ENCODE measurements around the gene MEIS2.

MEIS2 gene

GRCh38 chr15:37034835-37035748, 65.3 kb downstream of the MEIS2 start:
- no peak overlapping the region for H3K4me3 ChIP-seq (ENCODE audit: low read depth, low read length)
- peak; percentile 24 for DNase-seq (ENCODE audit: low read depth)
- no peak for TF ChIP-seq POLR2A (IDR thresholded peaks at IDR 0.05; ENCODE audit: extremely low read depth, insufficient read length)
- no peak for TF ChIP-seq MAX (IDR thresholded peaks at IDR 0.05; ENCODE audit: low read depth, low read length)
- TF ChIP-seq CTCF (IDR thresholded peaks at IDR 0.05; ENCODE audit: low read depth, low read length), result no peak
- no peak for TF ChIP-seq MYC (IDR thresholded peaks at IDR 0.05; ENCODE audit: low read depth, low read length)

GRCh38 chr15:37034392-37034791, 66.0 kb downstream of the MEIS2 start:
- TF ChIP-seq CTCF (IDR thresholded peaks at IDR 0.05; ENCODE audit: low read depth, low read length) (no peak), MAX (IDR thresholded peaks at IDR 0.05; ENCODE audit: low read depth, low read length) (no peak), POLR2A (IDR thresholded peaks at IDR 0.05; ENCODE audit: extremely low read depth, insufficient read length) (no peak), MYC (IDR thresholded peaks at IDR 0.05; ENCODE audit: low read depth, low read length) (no peak)
- no peak overlapping the region for H3K4me3 ChIP-seq (ENCODE audit: low read depth, low read length)
- no peak for DNase-seq (ENCODE audit: low read depth)

GRCh38 chr15:37032091-37032775, 68.1 kb downstream of the MEIS2 start:
- TF ChIP-seq MAX (IDR thresholded peaks at IDR 0.05; ENCODE audit: low read depth, low read length) (no peak), MYC (IDR thresholded peaks at IDR 0.05; ENCODE audit: low read depth, low read length) (no peak), CTCF (IDR thresholded peaks at IDR 0.05; ENCODE audit: low read depth, low read length) (no peak), POLR2A (IDR thresholded peaks at IDR 0.05; ENCODE audit: extremely low read depth, insufficient read length) (no peak)
- peak; percentile 3 for DNase-seq (ENCODE audit: low read depth)

GRCh38 chr15:37031198-37031597, 69.2 kb downstream of the MEIS2 start:
- H3K4me3 ChIP-seq (ENCODE audit: low read depth, low read length), result no peak overlapping the region
- DNase-seq (ENCODE audit: low read depth), result no peak
- no peak for TF ChIP-seq MYC (IDR thresholded peaks at IDR 0.05; ENCODE audit: low read depth, low read length)
- TF ChIP-seq CTCF (IDR thresholded peaks at IDR 0.05; ENCODE audit: low read depth, low read length), result no peak
- TF ChIP-seq MAX (IDR thresholded peaks at IDR 0.05; ENCODE audit: low read depth, low read length), result no peak
- no peak for TF ChIP-seq POLR2A (IDR thresholded peaks at IDR 0.05; ENCODE audit: extremely low read depth, insufficient read length)

More at GRCh38 chr15:37032091-37032775, 68.1 kb downstream of the MEIS2 start:
- H3K4me3 ChIP-seq (ENCODE audit: low read depth, low read length), result no peak overlapping the region

- TF ChIP-seq MAX (IDR thresholded peaks at IDR 0.05; ENCODE audit: low read depth, low read length), result no peak
- TF ChIP-seq CTCF (IDR thresholded peaks at IDR 0.05; ENCODE audit: low read depth, low read length), result no peak
- no peak for TF ChIP-seq MYC (IDR thresholded peaks at IDR 0.05; ENCODE audit: low read depth, low read length)
- no peak for TF ChIP-seq POLR2A (IDR thresholded peaks at IDR 0.05; ENCODE audit: extremely low read depth, insufficient read length)
- no peak for DNase-seq (ENCODE audit: low read depth)
- no peak overlapping the region for H3K4me3 ChIP-seq (ENCODE audit: low read depth, low read length)
These were observed 71.6 kb downstream of the MEIS2 start for GRCh38 chr15:37028625-37029296.

All from NB4 (cell line).